Prostate gland (tissue), 2 donors: ENCODE data around the gene MTFR1L.

Experiments used
- CTCF ChIP-seq, 4 experiments: fragments of 200-600 bp in 2 of 4; fragments of 450-650 bp in 2 of 4; sonication (generic) in 2 of 4; IDR thresholded peaks; 1 replicate in 3 of 4; 2 replicates in 1 of 4; pipeline ENCODE4 v1.5.1; 2016 to 2019; ENCODE audit warnings: antibody characterized with exemption in 4 of 4, mild to moderate bottlenecking in 2 of 4, moderate library complexity in 2 of 4
- POLR2A ChIP-seq: fragments of 450-650 bp; IDR thresholded peaks from one replicate; pipeline ENCODE4 v1.6.1; 2016; ENCODE audit warnings: antibody characterized with exemption, mild to moderate bottlenecking
- POLR2AphosphoS5 ChIP-seq: sonication (generic); formaldehyde crosslinking; IDR thresholded peaks from one replicate; pipeline ENCODE4 v1.6.1; 2017; ENCODE audit warnings: antibody characterized with exemption

DNA sequence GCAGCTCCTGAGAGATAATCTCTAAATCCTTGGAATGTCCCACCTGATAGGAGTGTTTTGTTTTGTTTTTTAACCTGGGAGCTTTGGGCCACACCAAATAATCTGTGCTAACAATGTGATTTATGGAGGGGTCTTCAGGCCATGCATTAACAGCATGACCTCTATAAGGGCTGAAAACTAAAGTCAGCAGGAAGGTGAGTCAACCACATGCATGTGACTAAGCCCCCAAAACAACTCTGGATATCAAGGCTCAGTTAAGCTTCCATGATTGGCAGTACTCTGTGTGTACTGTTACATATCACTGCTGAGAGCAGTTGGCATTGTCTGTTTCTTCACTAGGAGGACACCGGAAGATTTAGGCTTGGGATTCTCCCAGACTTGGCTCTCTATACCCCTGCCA lies 28.8 kb downstream of the MTFR1L start:
- TF ChIP-seq POLR2A (no peak), CTCF (IDR thresholded peaks at IDR 0.05) (no peak), POLR2AphosphoS5 (no peak)
